Activated T-cell treated with anti-CD3 and anti-CD28 coated beads, Interleukin-2, amount 50 U/mL, for 24 hours (primary cell): ENCODE data around the gene ZNF367.

Source experiments
- DNase-seq: peaks from one replicate; pipeline ENCODE4 v3.0.0-alpha.2; 2020
- H3K27ac Mint-ChIP-seq: 2 replicates; pipeline ENCODE4 v1.8.0; 2020; ENCODE audit warnings: mild to moderate bottlenecking, mixed read lengths
- H3K27me3 Mint-ChIP-seq: 2 replicates; pipeline ENCODE4 v1.8.0; 2020; ENCODE audit warnings: mixed read lengths
- H3K36me3 Mint-ChIP-seq: 2 replicates; pipeline ENCODE4 v1.8.0; 2020; ENCODE audit warnings: low read depth, mixed read lengths
- H3K4me1 Mint-ChIP-seq: 2 replicates; pipeline ENCODE4 v1.8.0; 2020; ENCODE audit warnings: low read depth, mixed read lengths
- H3K4me3 Mint-ChIP-seq: 2 replicates; pipeline ENCODE4 v1.8.0; 2020; ENCODE audit warnings: mild to moderate bottlenecking, moderate library complexity, mixed read lengths
- H3K9me3 Mint-ChIP-seq: 2 replicates; pipeline ENCODE4 v1.8.0; 2020; ENCODE audit warnings: mixed read lengths

Gene ZNF367

DNA sequence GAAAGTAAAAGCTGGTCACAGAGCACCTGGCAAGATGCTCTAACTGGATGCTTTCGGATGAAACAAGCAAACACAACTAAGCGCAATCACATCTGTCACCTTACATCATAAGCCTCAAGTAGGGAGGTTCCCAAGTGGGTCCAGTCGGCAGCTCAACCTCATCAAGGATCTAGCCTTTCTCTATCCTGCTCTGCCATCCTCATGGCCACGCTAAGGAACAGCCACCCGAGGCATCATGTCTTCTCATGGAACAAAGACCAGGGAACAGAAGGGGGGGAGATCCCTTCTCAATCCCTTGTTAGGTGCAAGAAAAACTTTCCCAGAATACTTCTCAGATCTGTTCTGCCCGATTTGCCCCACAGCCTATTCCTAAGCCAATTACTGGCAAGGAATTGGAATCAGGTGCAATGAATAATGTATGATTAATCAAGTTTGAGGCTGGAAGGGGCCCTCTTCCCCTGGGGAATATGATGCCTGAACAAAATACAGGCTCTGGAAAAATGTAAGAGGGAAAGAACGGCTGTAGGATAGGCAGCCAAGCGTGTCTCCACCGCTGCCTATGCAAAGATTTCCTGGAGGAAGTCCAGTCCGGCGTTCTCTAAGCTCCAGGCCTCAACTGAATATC, 30.5 kb upstream of the ZNF367 start:
- no peak for DNase-seq
- no peak overlapping the region for H3K4me3 Mint-ChIP-seq
- no peak overlapping the region for H3K27ac Mint-ChIP-seq
- no peaks in the 10 kb centered on the region for H3K9me3 Mint-ChIP-seq
- H3K4me1 Mint-ChIP-seq = peaks cover 24% of the 10 kb centered on the region
- H3K36me3 Mint-ChIP-seq = peaks cover 4% of the 10 kb centered on the region
- H3K27me3 Mint-ChIP-seq = peaks cover 5% of the 10 kb centered on the region

DNA sequence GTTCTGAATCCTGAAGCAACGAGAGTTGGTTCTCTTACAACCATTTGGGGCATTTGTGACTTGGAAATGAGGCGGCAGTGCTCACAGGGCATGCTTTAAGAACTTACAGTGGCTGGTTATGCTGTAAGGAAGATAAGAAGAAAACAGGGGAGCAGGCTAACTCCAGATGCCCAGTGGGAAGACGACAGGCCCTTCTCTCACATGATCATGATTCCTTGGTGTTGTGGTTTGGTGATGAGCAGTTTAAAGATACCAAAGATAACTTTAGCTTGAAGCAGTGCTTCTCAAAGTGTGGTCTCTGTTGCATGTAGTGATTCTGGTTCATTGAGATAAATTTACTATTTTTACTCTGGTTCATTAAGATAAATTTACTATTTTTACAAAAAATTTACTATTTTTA, 29.2 kb upstream of the ZNF367 start:
- H3K4me1 Mint-ChIP-seq = peaks cover 18% of the 10 kb centered on the region
- peaks cover 5% of the 10 kb centered on the region for H3K27me3 Mint-ChIP-seq
- no peaks in the 10 kb centered on the region for H3K9me3 Mint-ChIP-seq
- peaks cover 4% of the 10 kb centered on the region for H3K36me3 Mint-ChIP-seq
- H3K4me3 Mint-ChIP-seq = no peak overlapping the region
- no peak for DNase-seq
- no peak overlapping the region for H3K27ac Mint-ChIP-seq

DNA sequence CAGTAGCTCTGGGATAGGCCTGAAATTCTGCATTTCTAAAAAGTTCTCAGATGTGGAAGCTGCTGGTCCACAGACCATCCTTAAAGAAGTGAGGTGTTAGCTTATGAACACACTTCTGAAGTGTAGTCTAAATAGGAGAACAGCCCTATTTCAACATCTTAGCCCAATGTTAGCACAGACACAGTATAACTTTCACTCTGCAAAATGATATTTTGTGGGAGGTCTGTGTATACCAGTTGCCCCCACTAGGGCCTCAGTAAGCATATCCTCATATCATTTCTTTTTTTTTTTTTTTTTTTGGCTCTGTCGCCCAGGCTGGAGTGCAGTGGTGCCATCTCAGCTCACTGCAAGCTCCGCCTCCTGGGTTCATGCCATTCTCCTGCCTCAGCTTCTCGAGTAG, 24.3 kb upstream of the ZNF367 start:
- no peaks in the 10 kb centered on the region for H3K27me3 Mint-ChIP-seq
- no peaks in the 10 kb centered on the region for H3K36me3 Mint-ChIP-seq
- no peak for DNase-seq
- H3K4me3 Mint-ChIP-seq = no peak overlapping the region
- peaks cover 3% of the 10 kb centered on the region for H3K4me1 Mint-ChIP-seq
- no peak overlapping the region for H3K27ac Mint-ChIP-seq
- H3K9me3 Mint-ChIP-seq = no peaks in the 10 kb centered on the region

DNA sequence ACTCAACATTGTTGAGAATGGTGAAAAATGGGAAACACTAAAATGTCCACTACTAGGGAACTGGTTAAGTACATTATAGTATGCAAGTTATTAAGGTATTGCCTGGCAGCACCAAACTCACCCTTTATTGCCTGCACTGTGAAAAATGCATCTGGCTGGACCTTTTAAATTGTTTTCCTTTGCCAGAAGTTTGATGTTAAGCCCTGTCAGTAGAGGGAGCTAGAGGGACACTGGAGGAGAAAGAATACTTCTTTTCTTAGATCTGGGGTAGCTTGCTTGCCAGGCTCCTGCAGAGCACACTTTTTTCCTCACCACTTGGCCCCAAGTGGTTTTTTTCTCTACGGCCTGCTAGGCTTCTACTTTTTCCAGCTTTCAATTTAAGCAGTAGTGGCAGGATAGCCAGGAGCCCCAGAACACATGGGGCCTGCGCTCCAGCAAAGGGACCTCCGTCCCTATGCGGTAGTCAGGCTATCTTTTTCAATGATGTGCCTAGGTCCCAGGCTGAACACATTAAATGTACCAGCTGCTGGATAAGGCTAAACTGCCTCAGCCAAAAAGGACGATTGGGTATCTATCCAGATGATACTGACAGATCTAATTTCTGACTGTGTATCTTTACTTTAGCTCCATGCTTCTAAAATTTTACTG, 23.8 kb upstream of the ZNF367 start:
- Mint-ChIP-seq H3K9me3 (no peaks in the 10 kb centered on the region), H3K4me3 (no peak overlapping the region), H3K27ac (no peak overlapping the region), H3K27me3 (no peaks in the 10 kb centered on the region), H3K4me1 (no peaks in the 10 kb centered on the region), H3K36me3 (no peaks in the 10 kb centered on the region)
- no peak for DNase-seq

DNA sequence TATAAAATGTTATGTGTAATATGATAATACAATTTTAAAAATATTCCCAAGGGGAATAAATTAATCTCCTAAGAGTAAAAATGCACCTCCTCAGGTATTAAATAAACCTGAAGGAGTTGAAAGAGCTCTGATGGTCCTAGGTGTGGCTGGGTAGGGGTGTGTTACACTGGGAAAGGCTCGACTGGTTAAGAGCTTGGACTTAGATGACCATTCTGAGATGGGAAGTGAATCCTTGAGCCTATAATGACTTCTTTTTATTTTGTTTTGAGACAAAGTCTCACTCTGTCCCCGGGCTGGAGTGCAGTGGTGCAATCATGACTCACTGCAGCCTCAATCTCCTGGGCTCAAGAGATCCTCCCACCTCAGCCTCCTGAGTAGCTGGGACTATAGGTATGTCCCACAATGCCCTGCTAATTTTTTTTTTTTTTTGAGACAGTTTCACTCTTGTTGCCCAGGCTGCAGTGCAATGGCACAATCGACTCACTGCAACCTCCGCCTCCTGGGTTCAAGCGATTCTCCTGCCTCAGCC, 22.6 kb upstream of the ZNF367 start:
- Mint-ChIP-seq H3K4me1 (no peaks in the 10 kb centered on the region), H3K9me3 (no peaks in the 10 kb centered on the region), H3K27me3 (no peaks in the 10 kb centered on the region), H3K36me3 (no peaks in the 10 kb centered on the region), H3K27ac (no peak overlapping the region), H3K4me3 (no peak overlapping the region)
- no peak for DNase-seq

DNA sequence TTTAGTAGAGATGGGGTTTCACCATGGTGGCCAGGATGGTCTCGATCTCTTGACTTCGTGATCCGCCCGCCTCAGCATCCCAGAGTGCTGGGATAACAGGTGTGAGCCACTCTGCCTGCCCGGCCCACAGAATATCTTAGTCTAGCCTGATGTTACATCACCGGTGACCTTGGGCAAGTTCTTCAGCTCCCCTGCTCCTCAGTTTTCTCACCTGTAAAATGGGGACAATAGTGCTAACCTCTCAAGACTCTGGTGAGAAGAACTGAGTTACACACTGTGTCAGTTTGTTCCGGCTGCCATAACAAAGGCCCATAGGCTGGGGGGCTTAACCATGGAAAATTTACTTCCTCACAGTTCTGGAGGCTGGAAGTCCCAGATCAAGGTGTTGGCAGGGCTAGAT, 19.3 kb upstream of the ZNF367 start:
- Mint-ChIP-seq H3K4me1 (no peaks in the 10 kb centered on the region), H3K27me3 (peaks cover 3% of the 10 kb centered on the region), H3K4me3 (no peak overlapping the region), H3K36me3 (no peaks in the 10 kb centered on the region), H3K27ac (no peak overlapping the region), H3K9me3 (no peaks in the 10 kb centered on the region)
- no peak for DNase-seq

DNA sequence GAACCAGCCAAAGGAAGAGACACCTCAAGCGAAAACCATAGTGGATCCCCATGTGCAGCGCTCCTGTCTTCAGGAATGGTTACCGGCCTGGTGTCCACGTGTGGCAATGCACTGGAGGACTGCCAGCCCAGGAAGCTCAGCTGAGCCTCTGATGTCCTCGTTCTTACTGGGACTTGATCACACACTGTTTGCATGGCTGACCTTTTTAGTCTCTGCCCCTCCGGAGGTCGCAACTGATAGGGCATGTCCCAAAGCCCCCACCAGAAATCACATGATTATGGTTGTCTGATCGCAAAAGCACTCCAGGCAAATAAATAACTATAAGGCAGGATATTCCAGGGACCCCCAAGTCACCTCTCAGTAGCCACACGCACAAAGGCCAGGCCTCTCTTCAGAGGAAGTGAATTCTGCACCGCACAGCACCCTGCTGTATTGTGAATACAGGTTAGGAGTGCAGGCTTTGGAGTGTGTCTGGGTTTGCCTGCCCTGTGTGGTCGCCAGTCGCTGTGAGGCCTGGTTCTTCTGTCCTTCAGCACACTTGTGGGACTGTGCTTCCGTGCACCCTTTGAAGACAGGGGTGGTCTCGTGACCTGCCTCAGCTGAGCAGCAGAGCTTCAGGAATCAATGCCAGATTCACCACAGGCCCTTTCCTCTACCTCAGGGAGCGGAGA, 18.4 kb upstream of the ZNF367 start:
- no peak for DNase-seq
- H3K9me3 Mint-ChIP-seq = no peaks in the 10 kb centered on the region
- no peaks in the 10 kb centered on the region for H3K4me1 Mint-ChIP-seq
- H3K4me3 Mint-ChIP-seq = no peak overlapping the region
- no peaks in the 10 kb centered on the region for H3K36me3 Mint-ChIP-seq
- H3K27ac Mint-ChIP-seq = no peak overlapping the region
- peaks cover 3% of the 10 kb centered on the region for H3K27me3 Mint-ChIP-seq

DNA sequence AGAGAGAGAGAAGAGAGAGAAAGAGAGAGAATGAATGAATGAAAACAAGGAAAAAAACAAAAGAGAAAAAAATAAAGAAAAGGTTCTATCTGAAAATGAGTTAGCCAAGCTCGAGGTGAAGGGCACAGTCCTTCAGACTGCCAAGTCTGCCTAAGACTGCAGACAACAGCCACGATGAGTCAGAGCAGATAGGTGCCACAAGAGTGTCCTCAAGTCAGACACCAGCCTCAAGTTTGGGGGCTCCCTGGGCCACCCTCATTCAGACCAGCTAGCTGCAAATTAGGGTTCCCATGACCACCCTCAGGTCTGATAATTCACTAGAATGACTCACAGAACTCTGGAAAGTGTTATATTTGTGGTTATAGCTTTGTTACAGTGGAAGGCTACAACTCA, 17.9 kb upstream of the ZNF367 start:
- no peaks in the 10 kb centered on the region for H3K4me1 Mint-ChIP-seq
- H3K36me3 Mint-ChIP-seq = no peaks in the 10 kb centered on the region
- peaks cover 3% of the 10 kb centered on the region for H3K27me3 Mint-ChIP-seq
- no peak overlapping the region for H3K4me3 Mint-ChIP-seq
- no peak overlapping the region for H3K27ac Mint-ChIP-seq
- DNase-seq = no peak
- no peaks in the 10 kb centered on the region for H3K9me3 Mint-ChIP-seq

DNA sequence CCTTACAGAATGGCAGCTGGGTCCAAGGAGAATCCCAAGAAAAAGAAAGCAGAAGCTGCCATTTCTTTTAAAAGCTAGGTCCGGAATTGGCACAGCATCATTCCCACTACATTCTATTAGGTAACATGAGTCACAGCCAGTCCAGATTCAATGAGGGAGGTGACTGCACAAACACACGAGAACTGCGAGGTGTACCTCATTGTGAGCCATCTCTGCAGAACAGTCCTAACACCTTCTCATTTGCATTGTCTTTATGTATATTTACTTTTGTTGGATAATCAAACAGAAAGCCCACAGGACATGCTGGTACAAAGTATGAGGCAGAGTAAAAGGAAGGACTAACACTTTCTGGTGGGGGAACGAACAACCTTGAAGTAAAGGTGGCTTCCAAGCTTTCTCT, 17.2 kb upstream of the ZNF367 start:
- H3K27ac Mint-ChIP-seq = no peak overlapping the region
- H3K36me3 Mint-ChIP-seq = no peaks in the 10 kb centered on the region
- no peaks in the 10 kb centered on the region for H3K4me1 Mint-ChIP-seq
- H3K9me3 Mint-ChIP-seq = no peaks in the 10 kb centered on the region
- no peak overlapping the region for H3K4me3 Mint-ChIP-seq
- peaks cover 3% of the 10 kb centered on the region for H3K27me3 Mint-ChIP-seq
- no peak for DNase-seq

DNA sequence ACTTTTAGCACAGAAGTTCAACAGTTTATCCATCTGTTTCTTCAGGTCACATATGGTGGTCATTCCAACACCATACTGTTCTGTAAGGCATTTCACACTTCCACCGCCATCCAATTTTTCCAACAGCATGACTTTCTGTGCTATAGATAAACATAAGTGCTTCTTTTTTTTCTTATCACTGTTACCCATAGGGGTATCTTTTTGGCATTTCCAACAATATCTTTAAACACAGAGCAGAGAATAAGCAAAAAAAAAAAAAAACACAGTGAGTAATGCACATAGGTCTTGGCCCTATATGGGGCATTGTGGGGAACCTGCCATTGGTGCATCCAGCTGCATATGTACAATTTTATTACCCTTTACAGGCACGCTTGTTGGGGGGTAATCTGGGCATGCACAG, 12.2 kb upstream of the ZNF367 start:
- Mint-ChIP-seq H3K36me3 (no peaks in the 10 kb centered on the region), H3K4me1 (peaks cover 5% of the 10 kb centered on the region), H3K9me3 (no peaks in the 10 kb centered on the region), H3K4me3 (no peak overlapping the region), H3K27me3 (peaks cover 3% of the 10 kb centered on the region), H3K27ac (no peak overlapping the region)
- DNase-seq = no peak

DNA sequence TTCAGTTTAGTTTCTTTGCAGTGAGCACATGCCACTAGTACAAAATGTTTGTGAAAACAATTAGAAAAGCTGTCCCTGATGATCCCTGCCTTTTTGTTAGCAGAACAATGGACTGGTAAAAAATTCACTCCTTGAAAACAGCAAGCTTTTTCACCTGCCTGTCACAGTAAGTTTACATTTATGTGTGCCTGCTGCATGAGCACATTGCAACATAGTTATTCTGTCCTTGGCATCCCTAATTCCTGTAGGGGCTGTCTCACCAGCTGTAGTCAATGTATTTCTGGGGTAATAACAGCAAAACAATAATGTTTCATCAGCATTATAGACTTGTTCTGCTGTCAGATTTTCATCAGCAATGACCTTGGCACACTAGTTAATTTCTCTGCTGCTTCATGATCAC, 11.6 kb upstream of the ZNF367 start:
- Mint-ChIP-seq H3K36me3 (no peaks in the 10 kb centered on the region), H3K4me1 (peaks cover 6% of the 10 kb centered on the region), H3K27ac (no peak overlapping the region), H3K4me3 (no peak overlapping the region), H3K27me3 (peaks cover 3% of the 10 kb centered on the region), H3K9me3 (no peaks in the 10 kb centered on the region)
- DNase-seq = no peak

DNA sequence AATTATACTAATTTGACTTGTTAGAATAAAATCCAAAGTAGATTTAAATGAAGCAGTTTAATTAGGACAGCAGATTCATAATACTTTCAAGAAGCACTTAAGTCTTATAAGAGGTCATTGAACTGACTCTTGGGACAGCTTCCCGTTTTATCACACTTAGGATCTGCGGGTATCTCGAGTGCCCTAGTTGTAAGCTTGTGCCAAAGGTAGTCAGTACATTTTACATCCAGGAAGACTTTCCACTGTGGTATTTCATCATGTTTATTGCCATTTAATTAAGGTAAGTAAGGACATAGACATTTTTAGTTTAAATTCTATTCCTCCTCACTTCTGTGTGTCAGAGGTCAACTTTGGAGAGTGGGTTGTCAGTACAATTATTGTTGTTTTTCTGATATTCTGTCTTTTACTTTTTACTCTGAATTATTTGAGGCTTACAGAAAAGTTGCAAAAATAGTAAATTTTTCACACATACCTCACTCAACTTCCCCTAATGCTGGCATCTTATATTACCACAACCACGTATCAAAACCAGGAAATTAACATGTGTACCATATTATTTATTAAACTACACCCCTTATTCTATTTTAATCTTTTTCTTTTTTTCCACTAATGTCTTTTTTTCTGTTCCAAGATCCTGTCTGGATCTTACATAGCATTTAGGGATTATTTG, 7.5 kb upstream of the ZNF367 start:
- peaks cover 13% of the 10 kb centered on the region for H3K4me1 Mint-ChIP-seq
- no peak for DNase-seq
- H3K27me3 Mint-ChIP-seq = no peaks in the 10 kb centered on the region
- H3K9me3 Mint-ChIP-seq = no peaks in the 10 kb centered on the region
- no peak overlapping the region for H3K27ac Mint-ChIP-seq
- H3K4me3 Mint-ChIP-seq = no peak overlapping the region
- no peaks in the 10 kb centered on the region for H3K36me3 Mint-ChIP-seq

DNA sequence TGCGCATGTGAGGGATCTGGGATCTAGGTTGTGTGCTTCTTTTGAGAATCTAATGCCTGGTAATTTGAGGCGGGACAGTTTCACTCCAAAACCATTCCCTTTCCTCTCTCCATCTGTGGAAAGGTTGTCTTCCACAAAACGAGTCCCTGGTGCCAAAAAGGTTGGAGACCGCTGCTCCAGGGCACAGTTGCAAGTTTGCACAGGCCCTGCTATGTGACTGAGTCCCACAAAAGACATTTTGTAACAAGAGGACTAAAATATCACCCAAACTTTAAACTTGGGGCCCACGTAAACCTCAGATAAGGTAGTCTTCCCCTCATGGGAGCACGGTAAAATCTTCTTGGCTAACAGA, 5.8 kb upstream of the ZNF367 start:
- no peak overlapping the region for H3K27ac Mint-ChIP-seq
- no peak for DNase-seq
- no peak overlapping the region for H3K4me3 Mint-ChIP-seq
- H3K4me1 Mint-ChIP-seq = peaks cover 27% of the 10 kb centered on the region
- no peaks in the 10 kb centered on the region for H3K9me3 Mint-ChIP-seq
- H3K27me3 Mint-ChIP-seq = no peaks in the 10 kb centered on the region
- H3K36me3 Mint-ChIP-seq = no peaks in the 10 kb centered on the region

DNA sequence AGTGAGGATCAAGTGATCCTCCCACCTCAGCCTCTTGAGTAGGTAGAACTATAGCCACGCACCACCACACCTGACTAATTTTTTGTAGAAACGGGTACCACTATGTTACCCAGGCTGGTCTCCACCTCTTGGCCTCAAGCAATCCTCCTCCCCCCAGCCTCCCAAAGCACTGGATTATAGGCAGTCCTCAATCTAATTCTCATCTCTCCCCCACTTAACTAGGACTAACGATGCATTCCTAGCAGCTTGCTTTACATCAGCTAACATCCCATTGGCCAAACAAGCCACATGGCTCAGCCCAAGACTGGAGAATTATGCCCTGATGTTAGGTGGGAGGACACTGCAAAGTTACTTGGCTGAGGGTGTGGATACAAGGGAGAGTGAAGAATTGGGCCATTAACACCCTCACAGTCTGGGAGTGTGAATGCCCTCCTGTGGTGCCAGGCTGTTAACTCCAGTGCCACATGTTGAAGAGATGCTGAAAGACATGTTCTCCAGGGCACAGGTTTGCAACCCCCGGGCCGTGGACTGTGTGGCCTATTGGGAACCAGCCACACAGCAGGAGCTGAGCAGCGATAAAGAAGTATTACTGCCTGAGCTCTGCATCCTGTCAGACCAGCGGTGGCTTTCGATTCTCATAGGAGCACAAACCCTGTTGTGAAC, 5.3 kb upstream of the ZNF367 start:
- Mint-ChIP-seq H3K27me3 (no peaks in the 10 kb centered on the region), H3K27ac (no peak overlapping the region), H3K9me3 (no peaks in the 10 kb centered on the region), H3K36me3 (peaks cover 2% of the 10 kb centered on the region), H3K4me1 (peaks cover 27% of the 10 kb centered on the region), H3K4me3 (no peak overlapping the region)
- no peak for DNase-seq
